Measurements from ENCODE around the gene NTSR1. TPM values are rescaled to one million over a fixed set of nuclear protein-coding genes. Genes with fewer than 3 reads are reported as not detected.
A peak's percentile ranks its signal among the peaks of the same experiment; 100 is the strongest.

The NTSR1 gene
- total RNA-seq, 1 experiment from 2014 or later, result 0.98 TPM

GRCh38 chr20:62732031-62732760 is 23.6 kb downstream of the NTSR1 start:
- H2AFZ ChIP-seq, result no peak overlapping the region
- H3F3A ChIP-seq (ENCODE audit: insufficient read depth, low read depth), result no peaks in the 10 kb centered on the region
- no peaks in the 10 kb centered on the region for H3K79me2 ChIP-seq (ENCODE audit: low read depth)
- no peaks in the 10 kb centered on the region for H3K9me3 ChIP-seq (ENCODE audit: insufficient read depth, low read depth)
- CTCF ChIA-PET, result no interaction called here
- no peaks in the 10 kb centered on the region; the same call in 1 of the 2 replicates for H4K20me1 ChIP-seq (ENCODE audit: insufficient read depth)
- H3K36me3 ChIP-seq (ENCODE audit: low read depth), result no peaks in the 10 kb centered on the region
- DNase-seq, result no peak
- no peaks in the 10 kb centered on the region for H3K4me1 ChIP-seq (replicated peaks; ENCODE audit: insufficient read depth)
- intact Hi-C loops (cut with micrococcal nuclease; ENCODE audit: unreplicated experiment), result no loop called here
- no peak overlapping the region for H3K4me2 ChIP-seq
- no peak overlapping the region for H3K4me3 ChIP-seq
- no TSS peak for BruUV-seq (replicated peaks)
- H3K27ac ChIP-seq, result no peak overlapping the region
- TF ChIP-seq EZH2 (IDR thresholded peaks at IDR 0.05; ENCODE audit: low read depth), result no peak
- no peak for TF ChIP-seq CTCF (conservative IDR thresholded peaks at IDR 0.05)
- POLR2A ChIA-PET (ENCODE audit: unreplicated experiment), result no interaction called here
- no peaks in the 10 kb centered on the region for H3K27me3 ChIP-seq (ENCODE audit: insufficient read depth, low read depth)
- no peaks in the 10 kb centered on the region for H3K9me2 ChIP-seq (ENCODE audit: insufficient read depth)

GRCh38 chr20:62732842-62733525 is 24.3 kb downstream of the NTSR1 start:
- Histone ChIP-seq H2AFZ (no peak overlapping the region), H3K79me2 (ENCODE audit: low read depth) (no peaks in the 10 kb centered on the region), H3K4me1 (replicated peaks; ENCODE audit: insufficient read depth) (no peaks in the 10 kb centered on the region), H3F3A (ENCODE audit: insufficient read depth, low read depth) (no peaks in the 10 kb centered on the region), H3K9me3 (ENCODE audit: insufficient read depth, low read depth) (no peaks in the 10 kb centered on the region), H3K27ac (no peak overlapping the region), H3K36me3 (ENCODE audit: low read depth) (no peaks in the 10 kb centered on the region), H4K20me1 (ENCODE audit: insufficient read depth) (no peaks in the 10 kb centered on the region; the same call in 1 of the 2 replicates), H3K9me2 (ENCODE audit: insufficient read depth) (no peaks in the 10 kb centered on the region), H3K4me3 (no peak overlapping the region), H3K27me3 (ENCODE audit: insufficient read depth, low read depth) (no peaks in the 10 kb centered on the region), H3K4me2 (no peak overlapping the region)
- ChIA-PET POLR2A (ENCODE audit: unreplicated experiment) (no interaction called here), CTCF (no interaction called here)
- peak in 1 of 2 experiments; percentile 32 for DNase-seq
- intact Hi-C loops (cut with micrococcal nuclease; ENCODE audit: unreplicated experiment), result no loop called here
- no TSS peak for BruUV-seq (replicated peaks)
- TF ChIP-seq CTCF (conservative IDR thresholded peaks at IDR 0.05) (no peak), EZH2 (IDR thresholded peaks at IDR 0.05; ENCODE audit: low read depth) (no peak)

GRCh38 chr20:62733526-62733842 is 24.8 kb downstream of the NTSR1 start:
- Histone ChIP-seq H3K27me3 (ENCODE audit: insufficient read depth, low read depth) (no peaks in the 10 kb centered on the region), H3K27ac (no peak overlapping the region), H3K9me2 (ENCODE audit: insufficient read depth) (no peaks in the 10 kb centered on the region), H4K20me1 (ENCODE audit: insufficient read depth) (no peaks in the 10 kb centered on the region; the same call in 1 of the 2 replicates), H3K79me2 (ENCODE audit: low read depth) (no peaks in the 10 kb centered on the region), H3K36me3 (ENCODE audit: low read depth) (no peaks in the 10 kb centered on the region), H3F3A (ENCODE audit: insufficient read depth, low read depth) (peaks cover 3% of the 10 kb centered on the region; the same call in 1 of the 2 replicates), H3K4me3 (no peak overlapping the region), H2AFZ (no peak overlapping the region), H3K9me3 (ENCODE audit: insufficient read depth, low read depth) (no peaks in the 10 kb centered on the region), H3K4me2 (no peak overlapping the region), H3K4me1 (replicated peaks; ENCODE audit: insufficient read depth) (peaks cover 5% of the 10 kb centered on the region)
- TF ChIP-seq CTCF (conservative IDR thresholded peaks at IDR 0.05) (no peak), EZH2 (IDR thresholded peaks at IDR 0.05; ENCODE audit: low read depth) (no peak)
- no peak for DNase-seq
- intact Hi-C loops (cut with micrococcal nuclease; ENCODE audit: unreplicated experiment), result no loop called here
- BruUV-seq (replicated peaks), result no TSS peak
- ChIA-PET CTCF (no interaction called here), POLR2A (ENCODE audit: unreplicated experiment) (no interaction called here)

Data from PC-9 (cell line).